GM18517 (cell line): Measurements from ENCODE around the gene CDH23.

Source experiments
- ATAC-seq: cut with Tn5 transposase; IDR thresholded peaks from one replicate; pipeline ENCODE4 v1.9.1; 2021; ENCODE audit warnings: mild to moderate bottlenecking, moderate library complexity; ENCODE audit not compliant: unreplicated experiment

CDH23 gene

DNA sequence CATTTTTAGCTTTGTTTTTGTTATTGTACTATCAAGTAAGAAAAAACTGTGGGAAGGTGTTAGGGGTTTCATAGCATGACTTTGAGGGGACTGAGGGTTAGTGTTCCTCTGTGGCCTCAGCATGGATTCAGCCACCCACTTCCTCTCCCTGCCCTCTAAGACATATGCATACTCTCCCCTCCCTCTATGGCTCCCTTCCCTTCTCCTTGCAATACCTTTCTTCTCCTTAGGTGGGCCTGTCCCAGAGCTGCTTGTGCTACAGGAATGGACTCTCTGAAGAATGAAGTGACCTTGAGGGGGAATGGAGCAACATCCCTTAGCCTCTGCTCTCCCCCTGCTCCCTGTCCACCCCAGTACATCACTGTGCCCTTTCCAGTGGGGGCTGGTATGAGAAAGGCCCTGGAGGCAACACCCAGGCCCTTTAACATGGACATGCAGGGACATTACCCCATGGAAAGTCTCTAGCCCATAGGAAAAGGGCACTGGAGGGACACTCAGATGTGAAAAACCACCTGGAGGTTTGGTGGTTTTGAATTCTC is 22.4 kb downstream of the CDH23 start:
- ATAC-seq = no peak

DNA sequence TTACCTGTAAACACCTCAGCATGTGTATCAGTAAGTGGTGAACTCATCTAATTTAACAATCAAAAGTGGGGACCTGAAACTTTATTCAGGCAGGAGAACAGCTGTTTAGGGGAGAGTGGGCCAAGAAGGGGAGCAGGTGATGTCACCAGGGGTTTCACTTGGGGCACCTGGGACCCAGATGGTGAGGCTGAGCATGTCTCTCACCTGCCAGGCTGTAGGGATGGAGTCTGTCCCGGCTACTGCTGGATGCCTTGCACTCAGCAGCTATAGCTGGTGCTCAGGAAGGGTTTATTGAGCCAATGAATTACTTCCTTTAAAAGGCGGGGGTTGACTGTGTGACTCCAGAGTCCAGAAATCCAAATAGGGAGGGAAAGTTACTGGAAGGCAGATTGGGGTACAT is 23.0 kb downstream of the CDH23 start:
- ATAC-seq = no peak

DNA sequence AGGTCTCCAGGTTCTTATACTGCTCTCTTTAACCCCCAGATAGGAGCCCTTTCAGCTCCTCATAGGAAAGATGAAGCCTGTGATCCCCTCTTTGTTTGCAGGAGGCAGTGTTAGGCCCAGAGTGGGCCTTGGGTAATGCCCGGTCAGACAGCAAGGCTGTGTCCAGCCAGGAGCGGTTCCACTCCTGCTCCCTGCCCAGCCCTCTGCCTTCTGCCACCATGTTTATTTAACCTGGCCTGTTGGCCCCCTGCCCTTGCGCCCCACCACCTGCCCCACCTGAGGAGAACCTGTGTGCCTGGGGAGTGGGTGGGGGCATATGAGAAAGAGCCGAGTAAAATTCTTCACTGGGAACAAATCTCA is 24.3 kb downstream of the CDH23 start:
- ATAC-seq = no peak

DNA sequence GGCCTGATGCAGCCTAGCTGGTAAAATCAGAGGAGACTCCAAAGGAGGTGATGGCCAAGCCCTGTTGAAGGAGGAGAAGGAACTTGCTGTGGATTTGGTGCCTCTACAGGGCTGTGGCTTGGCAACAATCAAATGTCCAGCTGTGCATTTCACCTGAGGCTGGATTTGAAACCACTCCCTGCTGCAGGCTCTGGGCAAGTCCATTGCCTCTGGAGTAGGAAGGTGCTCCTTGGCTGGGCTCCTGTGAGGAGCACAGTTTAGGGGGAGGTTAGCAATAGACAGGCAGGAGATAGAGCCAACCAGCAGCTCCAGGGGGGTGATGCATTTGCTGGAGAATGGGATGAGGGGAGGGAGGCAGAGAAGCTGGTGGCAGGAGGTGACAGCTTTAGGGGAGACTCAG is 26.5 kb downstream of the CDH23 start:
- ATAC-seq = no peak

DNA sequence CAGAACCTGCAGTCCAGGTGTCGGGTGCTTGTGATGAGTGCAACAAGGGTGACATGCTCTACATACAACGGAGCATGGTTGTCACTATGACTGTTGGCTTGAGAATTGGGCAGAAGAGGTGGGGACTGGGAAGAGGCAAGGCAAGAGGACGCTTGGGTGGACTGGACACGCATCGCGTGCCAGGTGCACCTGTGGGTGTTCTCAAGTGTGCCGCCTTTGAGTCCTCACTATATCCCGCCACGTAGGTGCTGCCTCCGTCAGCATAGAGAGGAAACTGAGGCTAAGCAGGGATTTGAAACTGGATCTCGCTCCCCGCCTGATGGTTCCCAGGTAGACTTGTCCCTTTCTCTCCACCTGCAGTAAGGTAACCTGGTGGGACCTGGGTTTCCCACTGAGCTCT is 27.2 kb downstream of the CDH23 start:
- ATAC-seq = no peak

DNA sequence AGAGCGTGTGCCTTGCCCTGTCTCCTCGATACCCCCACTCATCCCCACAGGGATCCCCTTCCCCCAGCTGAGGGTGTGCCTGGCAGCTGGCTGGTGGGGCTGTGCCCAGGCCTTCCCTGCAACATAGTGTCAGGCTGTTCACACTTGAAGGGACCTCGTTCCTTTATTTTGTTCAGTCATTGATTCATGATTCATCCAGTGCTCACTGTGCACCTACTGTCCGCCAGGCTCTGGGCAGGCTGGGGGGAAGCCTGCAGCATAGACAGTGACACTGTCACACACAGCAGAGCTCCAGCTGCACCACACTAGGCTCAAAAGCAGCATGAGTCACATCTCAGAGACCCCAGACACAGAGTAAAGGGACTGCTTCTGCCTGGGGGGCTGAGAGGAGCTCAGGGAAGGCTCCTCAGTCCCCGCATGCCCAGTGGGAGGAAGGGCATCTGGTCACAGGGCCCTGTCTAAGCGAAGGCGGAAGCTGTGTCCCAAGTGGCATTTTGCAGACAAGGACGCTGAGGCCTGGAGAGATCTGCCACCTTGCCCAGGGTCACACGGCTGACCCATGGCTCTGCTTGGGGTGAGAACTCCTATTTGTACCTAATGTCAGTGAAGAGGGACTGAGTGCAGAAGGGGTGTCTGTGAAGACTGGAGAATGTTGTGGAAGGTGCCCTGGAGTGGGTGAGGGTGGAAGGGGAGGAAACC is 27.9 kb downstream of the CDH23 start:
- no peak for ATAC-seq

DNA sequence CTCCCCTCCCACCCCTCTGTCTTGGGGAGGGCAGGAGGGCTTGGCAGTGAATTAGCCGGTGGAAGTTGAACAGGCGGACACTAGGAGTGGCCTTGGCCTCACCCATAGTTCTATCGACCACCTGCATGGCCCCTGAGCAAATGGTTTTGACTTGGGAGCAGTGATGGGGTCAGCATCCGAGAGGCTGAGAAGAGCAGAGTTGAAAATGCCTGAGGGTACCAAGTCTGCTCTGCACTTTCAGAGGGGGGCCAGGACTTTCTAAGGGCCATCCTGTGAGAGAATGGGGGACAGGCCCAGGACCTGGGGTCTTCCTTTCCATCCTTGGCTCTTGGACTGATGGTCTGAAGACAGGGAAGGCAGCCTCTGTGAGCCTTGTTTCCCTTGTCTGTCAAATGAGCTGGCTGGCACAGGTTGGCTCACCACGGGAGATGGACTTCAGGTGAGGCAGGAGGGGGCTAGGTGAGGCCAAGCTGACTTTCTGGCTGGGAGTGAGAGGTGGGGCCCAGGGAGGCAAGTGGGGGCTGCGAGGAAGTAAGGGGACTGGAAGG is 29.4 kb downstream of the CDH23 start:
- ATAC-seq = no peak

DNA sequence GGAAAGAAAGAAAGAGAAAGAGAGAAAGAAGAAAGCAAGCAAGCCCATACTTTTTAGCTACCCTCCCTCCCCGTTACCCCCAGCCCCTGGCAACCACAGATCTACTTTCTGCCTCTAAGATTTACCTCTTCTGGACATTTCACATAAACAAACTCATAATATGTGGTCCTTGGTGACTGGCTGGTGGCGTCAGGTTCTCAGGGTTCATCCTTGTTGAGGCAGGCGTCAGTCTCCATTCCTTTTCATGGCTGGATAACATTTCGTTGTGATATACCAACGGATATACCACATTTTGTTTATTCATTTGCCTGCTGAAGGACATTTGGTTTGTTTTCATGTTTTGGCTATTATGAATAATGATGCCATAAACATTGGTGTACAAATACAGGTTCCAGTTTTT is 30.5 kb downstream of the CDH23 start:
- ATAC-seq = no peak

DNA sequence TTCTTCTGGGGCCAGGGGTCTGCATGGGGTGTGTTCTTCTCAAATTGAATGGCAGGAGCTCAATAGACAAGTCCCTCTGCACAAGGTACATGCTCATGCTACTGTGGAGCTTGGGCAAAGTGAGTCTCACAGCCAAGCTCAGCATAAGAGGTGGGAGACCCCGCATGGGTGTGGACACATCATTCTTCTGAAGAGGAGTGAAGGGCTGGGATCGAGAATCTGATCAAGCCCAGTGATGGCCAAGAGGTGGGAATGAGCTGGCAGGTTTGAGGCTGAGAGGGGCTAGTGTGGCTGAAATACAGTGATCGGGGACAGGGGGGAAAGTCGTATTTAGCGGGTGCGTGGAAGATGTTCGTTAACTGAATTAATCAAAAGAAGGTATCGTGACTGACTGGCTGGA is 32.6 kb downstream of the CDH23 start:
- no peak for ATAC-seq

DNA sequence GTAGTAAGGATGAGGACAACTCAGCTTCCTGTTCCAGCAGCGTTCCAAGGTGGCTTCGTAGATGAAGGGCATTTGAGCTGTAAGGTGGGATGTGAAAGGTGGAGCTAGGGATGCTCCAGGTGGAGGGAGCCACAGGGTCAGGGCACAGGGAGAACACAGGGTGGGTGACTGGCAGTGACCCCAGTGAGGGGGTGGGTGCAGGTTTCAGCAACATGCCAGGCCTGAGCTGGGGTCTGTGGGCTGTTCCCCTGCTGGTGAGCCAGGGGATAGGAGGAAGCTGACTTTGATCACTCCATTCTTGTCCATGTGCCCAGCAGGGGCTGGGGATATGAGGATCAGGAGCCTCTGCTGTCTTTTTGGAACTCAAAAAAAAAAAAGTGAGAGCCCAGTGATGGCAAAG is 33.2 kb downstream of the CDH23 start:
- ATAC-seq = no peak

DNA sequence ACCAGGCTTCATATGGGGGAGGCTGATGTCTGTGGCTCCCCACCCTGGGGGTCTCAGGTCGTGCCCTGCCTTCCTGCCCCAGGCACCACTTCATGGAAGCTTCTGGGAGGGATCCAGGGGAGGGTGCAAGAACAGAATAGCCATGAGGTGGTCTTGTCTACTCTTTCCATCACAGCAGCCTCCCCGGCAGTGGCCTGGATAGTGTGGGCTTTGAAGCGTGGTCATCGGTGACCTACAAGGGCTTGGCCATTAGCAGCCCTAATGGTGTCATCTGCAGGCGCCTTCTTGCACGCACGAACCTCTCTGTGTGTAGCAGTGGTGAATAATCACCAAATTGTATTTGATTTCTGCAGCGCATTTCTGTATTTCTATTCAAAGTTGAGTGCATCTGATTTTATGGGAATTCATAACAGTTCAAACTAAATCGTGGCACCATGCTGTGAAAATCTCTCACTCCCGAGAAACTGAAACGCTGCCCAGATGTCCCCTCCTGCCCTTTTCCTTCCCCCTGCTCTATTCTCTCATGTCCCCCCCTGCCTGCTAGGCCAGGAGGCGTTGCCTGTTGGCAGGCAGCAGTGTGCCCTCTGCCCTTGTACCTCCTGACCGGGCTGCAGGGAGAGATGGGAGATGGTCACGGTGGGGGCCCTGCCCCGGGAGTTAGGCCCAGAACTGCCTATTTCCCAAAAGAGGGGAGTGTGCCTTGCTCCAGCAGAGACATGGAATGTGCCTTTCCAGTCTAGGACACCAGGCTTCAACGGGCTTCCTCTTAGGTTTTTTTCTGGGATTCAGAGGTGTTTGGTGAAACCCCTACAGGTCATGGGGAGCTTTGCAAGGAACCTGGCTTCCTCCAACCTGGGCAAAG is 34.8 kb downstream of the CDH23 start:
- no peak for ATAC-seq

DNA sequence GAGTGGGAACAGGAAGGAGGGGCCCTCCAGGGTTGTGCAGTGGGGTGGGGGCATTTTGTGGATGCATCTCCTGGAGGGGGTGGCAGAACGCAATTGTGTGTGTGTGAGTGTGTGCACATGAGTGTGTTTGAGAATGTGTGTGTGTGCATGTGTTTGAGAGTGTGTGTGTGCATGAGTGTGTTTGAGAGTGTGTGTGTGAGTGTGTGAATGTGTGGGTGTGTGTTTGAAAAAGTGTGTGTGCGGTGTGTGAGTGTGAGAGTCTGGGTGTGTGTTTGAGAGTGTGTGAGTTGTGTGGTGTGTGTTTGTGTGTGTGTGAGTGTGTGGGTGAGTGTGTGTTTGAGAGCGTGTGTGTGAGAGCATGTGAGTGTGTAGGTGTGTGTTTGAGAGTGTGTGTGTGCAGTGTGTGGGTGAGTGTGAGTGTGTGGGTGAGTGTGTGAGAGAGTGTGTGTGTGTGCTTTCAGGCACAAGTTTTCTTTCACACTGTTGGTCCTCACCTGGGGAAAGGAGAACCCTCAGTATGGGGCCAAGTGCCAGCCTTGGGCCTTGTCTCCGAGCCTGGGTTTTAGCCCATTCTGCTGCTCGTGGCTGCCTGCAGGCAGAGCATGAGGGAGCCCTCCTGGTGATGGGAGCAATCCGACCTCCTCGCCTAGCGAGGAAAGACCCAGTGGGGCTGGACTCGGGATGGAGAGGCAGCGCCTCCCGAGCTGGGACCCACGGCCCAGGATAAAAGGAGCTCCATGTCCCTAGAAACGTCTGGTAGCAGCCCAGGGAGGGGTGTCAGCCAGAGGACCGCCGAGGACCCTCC is 35.6 kb downstream of the CDH23 start:
- ATAC-seq = no peak

DNA sequence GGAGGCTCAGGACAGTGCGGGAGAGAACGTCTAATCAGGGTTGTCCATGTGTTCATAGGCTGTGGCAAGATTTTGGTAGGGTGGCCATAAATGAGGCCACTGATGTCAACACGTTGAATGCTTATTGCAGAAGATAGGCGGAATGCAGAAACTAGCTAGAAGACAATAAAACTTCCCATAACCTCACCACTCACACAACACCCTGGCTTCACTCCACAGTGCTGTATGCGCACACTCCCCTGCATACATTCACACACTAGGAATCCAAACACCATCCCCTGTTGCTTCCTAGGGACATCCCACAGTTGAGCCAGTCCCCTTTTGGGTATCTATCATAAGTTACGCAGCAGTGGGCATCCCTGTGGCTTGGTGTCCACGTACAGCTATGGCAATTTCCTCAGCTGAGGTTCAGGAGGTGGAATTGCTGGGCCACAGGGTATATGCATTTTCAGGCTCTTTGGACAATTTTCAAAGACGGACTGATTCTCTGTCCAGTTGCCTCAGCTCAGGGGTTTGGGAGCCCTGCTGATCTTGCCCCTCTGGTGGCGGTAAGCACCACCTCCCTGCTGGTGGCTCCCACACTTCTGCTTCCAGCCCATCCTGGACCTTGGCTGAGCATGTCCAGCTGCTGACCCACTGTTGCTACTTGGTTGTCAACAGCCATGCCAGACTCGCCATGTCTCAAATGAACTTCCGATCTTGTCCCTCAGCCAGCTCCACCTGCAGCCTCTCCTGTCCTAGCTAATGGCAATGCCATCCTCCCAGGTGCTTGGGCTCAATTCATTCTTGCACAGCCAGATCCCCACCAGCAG is 36.4 kb downstream of the CDH23 start:
- ATAC-seq = no peak

DNA sequence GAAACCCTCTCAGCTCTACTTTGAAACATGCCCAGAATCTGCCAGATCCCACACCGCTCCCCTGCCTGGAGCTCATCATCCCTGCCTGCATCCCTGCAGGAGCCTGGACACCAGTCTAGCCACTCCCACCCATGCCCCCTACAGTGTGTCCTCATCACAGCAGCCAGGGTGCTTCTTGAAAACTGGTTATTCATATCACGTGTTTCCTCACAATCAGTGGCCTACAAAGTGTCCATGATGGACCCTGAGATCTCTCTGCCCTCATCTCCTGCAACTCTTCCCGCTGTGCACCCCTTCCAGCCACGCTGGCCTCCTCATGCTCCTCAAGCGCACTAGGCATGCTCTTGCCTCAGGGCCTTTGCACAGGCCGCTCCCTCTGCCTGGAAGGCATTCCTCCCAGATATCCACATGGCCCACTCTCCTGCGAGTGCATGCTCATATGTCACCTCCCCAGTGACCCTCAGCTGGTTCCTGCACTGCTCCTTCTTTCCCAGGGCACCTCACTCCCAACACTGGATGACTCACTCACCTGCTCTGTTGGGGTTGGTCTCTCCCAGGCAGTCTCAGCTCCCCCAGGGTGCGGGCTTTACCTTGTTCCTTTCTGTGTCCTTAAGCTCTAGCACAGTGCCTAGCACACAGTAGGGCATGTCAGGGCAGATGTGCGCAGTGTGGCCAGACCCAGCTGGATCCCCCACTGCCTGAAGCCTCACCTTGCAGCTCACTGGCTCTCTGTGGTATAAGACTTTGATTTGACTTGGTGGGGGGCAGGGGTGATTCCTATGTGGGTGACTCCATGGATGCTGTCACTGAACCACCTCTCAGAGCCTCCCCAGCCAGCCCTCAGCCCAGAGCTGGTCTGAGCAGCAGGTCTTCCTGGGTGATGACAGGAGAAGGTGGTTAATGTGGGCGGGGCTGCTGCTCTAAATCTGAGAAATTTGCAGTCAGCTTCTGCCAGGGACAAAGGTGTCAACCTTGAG is 37.3 kb downstream of the CDH23 start:
- ATAC-seq = no peak

DNA sequence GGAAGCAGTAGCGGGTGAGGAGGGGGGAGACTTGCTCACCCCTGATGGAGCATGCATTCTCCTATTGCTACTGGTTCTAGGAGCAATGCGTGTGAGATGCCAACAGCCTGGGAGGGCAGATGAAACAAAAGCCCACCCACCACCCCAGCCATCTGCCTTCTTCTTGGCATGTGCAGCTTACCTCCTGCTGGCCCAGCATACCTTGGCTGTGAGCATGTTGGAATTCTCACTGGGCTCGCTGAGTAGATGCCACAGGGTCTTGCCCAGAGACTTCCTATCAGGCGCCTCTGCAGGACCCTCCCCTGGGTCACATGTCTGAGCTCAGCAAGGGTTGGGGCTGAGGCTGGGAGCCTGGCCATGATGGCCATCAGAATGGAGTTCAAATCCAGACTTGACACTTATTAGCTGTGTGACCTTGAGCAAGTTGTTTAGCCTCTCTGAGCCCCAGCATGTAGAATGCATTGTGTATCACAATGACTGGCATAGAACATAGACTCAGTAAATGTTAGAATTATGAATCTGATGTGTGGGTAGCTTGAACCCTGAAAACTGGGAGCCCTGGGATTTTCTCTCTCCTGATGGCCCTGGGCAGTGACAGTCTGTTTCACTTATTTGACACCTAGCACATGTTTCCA is 38.2 kb downstream of the CDH23 start:
- no peak for ATAC-seq

DNA sequence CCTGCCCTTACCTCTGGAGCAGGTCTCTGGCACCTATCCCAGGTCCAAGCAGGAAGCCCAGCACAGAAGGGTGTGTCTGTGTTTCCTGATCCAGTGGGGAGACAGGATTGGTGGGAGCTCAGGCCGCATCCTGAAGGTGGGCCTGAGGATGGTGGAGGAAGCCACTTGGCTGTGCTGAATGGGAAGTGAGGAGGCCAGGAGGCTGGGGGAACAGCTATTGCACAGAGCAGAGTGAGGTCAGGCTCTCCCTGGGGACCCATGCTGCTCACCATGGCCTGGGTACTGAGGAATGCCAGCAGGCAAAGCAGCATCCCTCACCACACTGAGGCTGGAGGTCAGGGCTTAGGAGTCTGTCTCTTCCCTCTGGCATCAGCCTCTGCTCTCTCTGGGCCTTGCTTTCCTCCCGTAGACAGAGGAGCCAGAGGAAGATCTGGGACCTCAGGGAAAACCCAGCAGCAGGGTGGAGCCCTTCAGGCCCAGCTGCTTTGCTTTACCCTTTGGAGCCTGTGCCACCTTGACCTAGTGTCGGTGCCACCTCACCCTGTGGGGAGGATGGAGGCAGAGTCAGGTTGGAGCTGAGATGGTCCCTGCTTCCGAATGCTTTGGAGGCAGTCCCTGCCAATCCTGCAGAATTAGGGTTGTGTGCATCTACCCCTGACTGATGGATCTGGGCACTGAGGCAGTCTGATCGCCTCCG is 39.0 kb downstream of the CDH23 start:
- ATAC-seq = no peak

DNA sequence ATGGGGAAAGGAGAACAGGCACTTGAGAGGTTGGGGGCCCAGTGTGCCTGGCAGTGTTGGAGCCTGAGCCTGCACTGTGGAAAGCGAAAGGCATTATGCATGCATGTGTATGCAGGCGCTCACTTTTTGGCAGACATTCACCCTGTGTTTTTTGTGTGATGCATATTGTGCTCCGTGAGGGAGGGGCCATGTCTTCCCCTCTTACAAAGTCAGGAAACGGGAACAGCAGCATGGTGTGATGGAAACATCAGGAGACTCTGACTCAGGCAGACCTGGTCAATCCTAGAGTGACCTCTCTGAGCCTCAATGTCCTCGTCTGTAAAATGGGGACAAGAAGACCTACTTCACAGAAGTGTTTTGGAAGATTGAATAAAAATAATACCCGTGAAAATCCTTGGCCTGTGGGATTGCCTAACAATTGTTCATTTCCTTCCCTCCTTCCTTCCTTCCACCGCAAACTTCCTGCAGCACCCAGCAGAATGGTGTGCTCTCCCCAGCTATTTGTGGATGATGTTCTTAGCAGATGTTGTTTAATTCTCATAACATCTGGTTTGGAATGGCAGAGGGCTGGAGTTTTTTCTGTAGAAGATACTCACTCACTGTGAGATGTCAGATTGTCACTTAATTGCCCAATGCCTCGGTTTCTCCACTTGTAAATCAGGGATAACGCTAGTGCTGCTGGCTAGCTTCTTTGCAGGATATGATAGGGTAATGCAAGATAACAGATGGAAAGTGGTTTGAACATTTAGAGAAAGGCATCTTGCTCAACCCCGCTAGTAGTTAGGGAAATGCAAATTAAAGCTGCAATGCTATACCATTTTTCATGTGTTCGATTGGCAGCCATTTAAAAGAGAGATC is 39.8 kb downstream of the CDH23 start:
- no peak for ATAC-seq
